Kidney glomerular epithelial cell (primary cell): Measurements from ENCODE around the gene MYH9.

Experiments used
- DNase-seq: peaks from one replicate; lab custom pipeline; 2025; lab: John Stamatoyannopoulos, UW

MYH9 gene

GRCh38 chr22:36311386-36312085, 76.2 kb downstream of the MYH9 start:
- no peak for DNase-seq

DNA sequence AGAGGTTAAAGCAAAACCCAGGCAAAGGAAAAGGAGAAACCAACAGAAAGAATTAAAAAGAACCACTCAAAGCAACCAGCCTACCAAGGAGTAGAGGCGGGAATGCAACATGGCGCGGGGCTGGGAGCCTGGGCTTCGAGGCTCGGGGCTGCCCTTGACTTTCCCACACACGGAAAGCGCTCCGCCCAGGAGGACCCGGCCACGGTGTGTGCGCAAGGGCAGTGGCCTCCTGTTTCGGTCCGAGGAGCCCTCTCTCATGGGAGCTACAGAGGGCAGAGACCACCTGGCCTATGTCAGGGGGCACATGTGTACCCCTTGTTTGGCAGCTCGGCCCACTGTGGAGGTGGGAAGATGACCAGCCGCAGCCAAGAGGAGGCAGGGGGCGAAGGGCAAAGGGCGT, 78.9 kb downstream of the MYH9 start:
- no peak for DNase-seq

GRCh38 chr22:36306227-36306626, 81.5 kb downstream of the MYH9 start:
- no peak for DNase-seq

GRCh38 chr22:36305813-36306212, 82.0 kb downstream of the MYH9 start:
- DNase-seq = no peak

- no peak for DNase-seq
Measured at GRCh38 chr22:36304429-36304828, 83.3 kb downstream of the MYH9 start.

DNA sequence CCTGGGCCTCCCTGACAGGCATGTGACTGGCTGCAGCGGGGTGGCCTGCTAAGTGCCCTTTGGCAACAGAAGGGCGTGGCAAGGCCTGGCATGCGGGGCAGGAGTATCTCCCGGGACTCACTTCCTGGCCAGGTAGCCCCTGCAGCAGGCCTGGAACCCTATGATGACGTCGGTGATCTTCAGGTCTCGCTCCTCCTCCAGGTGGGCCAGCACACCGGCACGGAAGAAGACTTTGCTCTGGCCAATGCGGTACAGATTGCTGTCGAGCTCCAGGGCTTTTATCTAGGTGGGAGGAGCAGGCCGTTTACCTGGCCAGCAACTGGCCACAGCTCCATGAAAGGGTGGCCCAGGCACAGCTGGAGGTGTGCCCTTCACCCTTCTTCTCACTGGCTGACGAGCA, 83.9 kb downstream of the MYH9 start:
- DNase-seq = no peak

- DNase-seq = no peak
Measured at GRCh38 chr22:36303115-36303467, 84.7 kb downstream of the MYH9 start.

DNA sequence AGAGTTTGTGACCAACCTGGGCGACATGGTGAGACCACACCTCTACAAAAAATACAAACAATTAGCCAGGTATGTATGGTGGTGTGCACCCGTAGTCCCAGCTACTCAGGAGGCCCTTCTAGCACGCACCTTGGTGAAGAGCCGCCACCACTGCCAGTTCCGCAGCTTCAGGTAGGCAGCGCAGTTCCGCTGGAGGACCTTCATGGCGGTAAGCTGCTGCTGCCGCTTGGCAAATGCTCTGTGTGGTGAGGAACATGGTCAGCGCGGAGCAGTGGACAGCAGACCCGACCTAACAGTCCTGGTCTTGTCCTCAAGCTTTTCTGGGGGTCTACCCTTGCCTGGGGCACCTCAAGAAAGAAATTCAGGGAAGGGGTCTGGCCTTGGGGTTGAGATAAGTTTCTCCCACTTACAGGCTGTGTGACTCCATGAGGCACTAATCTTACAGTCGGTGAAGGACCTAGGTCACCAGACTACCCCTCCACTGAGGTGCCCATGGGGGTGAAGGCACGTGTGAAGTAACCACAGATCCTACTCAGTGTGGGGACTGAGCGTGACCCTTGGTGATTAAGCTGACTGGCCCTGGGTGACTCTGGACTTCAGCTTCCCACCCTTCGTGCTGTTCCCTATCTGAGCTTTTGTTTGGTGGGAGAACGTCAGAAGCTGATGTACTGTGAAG, 85.2 kb downstream of the MYH9 start:
- no peak for DNase-seq

DNA sequence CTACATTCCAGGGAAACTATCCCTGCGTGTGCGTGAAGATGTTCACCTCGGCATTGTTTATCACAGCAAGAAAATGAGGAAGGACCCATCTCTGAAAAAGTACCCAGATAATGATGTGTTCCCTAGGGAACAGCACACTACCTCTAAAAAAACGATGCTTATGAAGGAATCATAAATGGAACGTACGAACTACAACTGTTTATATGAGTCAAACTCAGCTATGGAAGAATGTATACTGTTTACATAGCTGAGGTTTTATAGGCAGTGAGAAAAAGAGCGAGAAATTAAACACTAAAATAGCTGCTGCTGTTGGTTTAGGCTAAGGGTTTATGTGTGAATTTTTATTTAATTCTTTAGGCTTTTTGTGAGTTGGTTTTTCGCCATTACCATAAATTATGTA, 85.9 kb downstream of the MYH9 start:
- no peak for DNase-seq

DNA sequence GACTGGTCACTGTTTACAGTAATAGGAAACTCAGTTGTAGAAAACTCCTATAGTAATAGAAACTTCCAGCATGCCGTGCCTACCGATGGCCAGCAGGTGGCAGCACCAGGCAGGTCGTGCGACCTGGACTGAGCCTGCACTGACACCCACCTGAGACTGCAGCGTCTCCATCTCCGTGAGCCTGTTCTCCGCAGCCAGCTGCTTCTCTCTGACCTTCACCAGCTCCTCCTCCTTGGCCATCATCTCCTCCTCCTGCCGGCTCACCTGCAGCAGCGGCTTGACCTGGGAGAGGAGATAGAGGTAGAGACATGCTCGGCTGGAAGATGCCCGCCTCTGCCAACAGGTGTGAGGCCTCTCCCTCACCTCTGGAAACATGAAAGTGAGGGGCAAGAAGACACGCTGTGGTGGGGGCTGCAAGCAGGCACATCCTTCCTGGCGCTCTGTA, 86.4 kb downstream of the MYH9 start:
- DNase-seq = peak; percentile 56

GRCh38 chr22:36300396-36301212, 87.2 kb downstream of the MYH9 start:
- no peak for DNase-seq

DNA sequence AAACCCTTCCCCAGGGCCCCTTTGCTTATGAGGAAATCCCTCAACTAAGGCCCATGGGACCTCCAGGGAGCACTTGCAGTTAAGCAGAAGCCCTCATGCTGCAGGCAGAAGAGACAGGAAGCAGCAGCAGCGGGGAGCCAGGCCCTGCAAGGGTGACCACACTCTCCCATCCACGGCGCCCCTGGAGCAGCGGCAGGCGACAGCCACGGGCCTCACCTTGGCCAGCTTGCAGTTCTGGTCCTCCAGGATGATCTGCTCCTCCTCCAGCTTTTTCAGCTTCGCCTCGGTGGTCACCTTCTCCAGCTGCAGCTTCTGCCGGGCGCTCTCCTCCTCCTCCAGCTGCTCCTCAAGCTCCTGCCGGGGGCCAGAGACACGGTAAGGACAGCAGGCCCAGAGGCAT, 87.9 kb downstream of the MYH9 start:
- DNase-seq = no peak

GRCh38 chr22:36299295-36299694, 88.5 kb downstream of the MYH9 start:
- DNase-seq = no peak

DNA sequence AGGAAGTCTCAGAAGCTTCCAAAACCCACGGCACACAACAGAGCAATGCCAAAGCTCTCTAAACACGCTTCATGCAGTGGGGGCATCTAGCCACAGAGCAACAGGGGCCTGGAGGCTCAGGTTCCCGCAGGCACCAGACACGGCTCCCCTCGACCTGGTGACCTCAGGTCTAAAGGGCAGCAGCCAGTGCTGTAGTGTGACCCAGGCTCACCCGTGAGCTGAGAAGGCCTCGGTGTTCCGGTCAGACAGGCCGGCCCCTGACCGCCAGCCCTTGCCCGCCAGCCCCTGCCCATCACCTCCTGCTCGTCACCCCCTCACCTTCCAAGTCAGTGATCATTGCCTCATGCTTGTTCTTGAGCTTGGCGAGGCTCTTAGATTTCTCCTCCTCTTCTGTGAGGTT, 89.2 kb downstream of the MYH9 start:
- DNase-seq = no peak

DNA sequence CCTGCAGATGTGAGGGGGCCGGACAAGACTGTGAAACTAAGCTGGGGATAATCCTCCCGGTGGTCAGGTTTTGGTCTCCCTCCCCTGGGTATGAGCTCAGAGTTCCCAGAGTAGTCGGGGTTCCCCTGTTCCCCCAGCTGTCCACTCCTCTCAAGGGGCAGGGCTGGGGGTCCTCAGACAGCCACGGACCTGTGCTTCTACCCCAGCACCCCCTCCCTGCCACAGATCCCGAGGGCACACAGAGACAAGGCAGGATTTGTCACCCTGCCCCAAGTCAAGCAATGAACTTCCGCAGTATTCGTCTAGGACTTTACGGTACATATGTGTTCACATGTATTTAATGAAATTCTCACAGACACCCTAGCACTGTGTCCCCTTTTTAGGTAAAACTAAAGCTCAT, 89.6 kb downstream of the MYH9 start:
- no peak for DNase-seq

DNA sequence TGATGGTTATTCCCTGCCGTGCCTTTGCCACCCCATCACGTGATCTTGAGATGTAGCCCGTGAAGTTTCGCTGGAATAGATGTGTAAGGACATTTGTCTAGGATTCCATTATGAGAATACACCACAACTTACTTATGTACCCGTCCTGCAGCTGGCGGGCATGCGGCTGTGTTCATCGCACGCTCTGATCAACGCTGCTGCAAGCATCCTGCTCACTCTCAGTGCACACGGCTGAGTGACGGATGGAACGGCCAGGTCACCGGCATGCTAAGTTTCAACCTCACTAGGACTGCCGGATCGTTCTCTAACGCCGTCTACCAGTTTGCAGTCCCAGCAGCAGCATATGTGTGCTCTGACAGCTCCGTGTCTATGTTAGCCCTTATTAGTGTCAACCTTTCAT, 90.2 kb downstream of the MYH9 start:
- DNase-seq = no peak

- no peak for DNase-seq
Measured at GRCh38 chr22:36296690-36297089, 91.1 kb downstream of the MYH9 start.

DNA sequence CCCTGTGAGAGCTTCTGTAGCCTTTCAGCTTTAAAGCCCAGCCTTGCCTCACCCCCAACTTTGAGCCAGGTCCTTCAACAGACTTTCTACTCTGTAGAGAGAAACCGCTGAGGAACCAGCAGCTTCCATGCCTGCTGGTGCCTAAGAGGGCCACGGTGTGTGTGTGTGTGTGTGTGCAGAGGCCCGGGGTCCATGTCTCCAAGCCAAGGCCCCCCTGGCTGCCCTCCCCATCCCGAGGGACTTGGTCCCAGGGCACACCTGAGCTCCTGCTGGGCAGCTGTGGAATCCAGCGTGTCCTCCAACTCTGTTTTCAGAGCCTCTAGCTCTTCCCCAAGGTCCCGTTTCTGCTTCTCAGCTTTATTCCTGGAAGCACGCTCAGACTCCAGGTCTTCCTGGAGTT, 92.5 kb downstream of the MYH9 start:
- no peak for DNase-seq

GRCh38 chr22:36294801-36295200, 93.0 kb downstream of the MYH9 start:
- DNase-seq = no peak

GRCh38 chr22:36294293-36294620, 93.5 kb downstream of the MYH9 start:
- DNase-seq = no peak

DNA sequence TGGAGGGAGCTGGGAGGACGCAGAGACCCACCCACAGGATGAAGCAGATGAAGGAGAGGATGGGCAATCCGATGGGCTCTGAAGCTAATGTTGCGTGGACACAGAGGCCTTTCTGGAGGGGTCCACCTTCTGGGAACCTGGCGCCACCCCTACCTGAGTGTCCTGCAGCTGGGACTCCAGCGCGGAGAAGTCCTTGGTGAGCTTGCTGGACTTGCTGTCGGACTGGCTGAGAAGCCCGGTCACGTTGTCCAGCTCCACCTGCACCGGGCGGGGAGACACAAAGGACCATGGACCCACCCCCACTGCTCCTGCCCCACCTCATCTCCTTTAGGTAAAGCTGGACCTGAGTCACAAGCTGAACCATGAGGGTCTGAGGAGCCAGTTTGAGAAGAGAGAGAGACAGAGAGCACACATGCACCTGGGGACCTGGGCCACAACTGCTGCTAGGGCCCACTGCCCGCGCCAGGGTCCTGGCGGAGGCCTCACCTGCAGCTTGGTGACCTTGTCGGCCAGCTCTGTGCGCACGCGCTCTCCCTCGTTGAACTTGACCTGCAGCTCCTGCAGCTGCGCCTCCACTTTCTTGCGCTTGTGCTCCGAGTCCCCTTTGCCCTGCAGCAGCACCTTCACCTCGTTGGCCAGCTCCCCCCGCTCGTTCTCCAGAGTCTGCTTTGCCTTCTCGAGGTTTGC, 94.0 kb downstream of the MYH9 start:
- no peak for DNase-seq

- DNase-seq = no peak
Measured at GRCh38 chr22:36292823-36293530, 94.8 kb downstream of the MYH9 start.
